HG03175 (cell line): ENCODE results near the gene ANKMY1.

Experiments
- ATAC-seq: cut with Tn5 transposase; IDR thresholded peaks from one replicate; pipeline ENCODE4 v1.9.1; 2021; ENCODE audit warnings: mild to moderate bottlenecking, moderate library complexity; ENCODE audit not compliant: unreplicated experiment

ANKMY1 gene

GRCh38 chr2:240579771-240580614 lies 22.2 kb upstream of the ANKMY1 start:
- ATAC-seq, result no peak

GRCh38 chr2:240579071-240579762 lies 21.4 kb upstream of the ANKMY1 start:
- ATAC-seq, result no peak

GRCh38 chr2:240578488-240578887 lies 20.7 kb upstream of the ANKMY1 start:
- ATAC-seq, result no peak

DNA sequence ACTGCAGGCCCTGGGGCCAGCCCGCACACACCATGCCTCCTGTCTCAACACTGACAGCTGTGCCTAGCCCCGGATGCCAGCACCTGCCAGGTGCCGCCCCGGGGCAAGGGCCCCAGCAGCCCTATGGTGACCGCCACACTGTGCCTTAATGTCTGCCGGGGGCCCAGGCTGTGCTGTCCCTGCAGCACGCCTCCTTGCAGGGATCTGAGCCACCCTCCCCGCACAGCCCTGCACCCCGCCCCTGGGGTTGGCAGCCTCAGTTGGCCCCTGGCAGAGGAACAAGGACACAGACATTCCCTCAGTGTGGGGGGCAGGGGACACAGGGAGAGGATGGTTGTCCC lies 20.3 kb upstream of the ANKMY1 start:
- ATAC-seq, result no peak

DNA sequence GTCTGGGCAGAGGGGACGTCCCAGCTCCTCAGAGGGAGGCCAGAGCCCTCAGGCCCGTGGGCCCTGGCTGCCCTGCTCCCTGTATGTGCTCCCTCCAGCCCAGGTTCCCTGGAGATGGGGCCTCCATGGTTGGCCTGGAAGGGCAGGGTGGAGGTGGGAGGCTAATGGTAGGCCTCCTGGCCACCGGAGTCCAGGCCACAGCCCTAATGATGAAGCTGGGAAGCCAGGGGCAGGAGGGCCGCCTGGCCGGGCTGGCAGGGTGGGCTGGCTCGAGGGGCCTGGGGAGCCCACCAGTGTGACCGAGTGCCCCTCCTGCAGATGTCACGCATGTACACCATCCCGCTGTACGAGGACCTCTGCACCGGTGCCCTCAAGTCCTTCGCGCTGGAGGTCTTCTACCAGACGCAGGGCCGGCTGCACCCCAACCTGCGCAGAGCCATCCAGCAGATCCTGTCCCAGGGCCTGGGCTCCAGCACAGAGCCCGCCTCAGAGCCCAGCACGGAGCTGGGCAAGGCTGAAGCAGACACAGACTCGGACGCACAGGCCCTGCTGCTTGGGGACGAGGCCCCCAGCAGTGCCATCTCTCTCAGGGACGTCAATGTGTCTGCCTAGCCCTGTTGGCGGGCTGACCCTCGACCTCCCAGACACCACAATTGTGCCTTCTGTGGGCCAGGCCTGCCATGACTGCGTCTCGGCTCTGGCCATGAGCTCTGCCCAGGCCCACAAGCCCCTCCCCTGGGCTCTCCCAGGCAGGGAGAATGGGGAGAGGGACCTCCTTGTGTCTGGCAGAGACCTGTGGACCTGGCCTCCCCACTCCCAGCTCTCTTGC lies 19.7 kb upstream of the ANKMY1 start:
- no peak for ATAC-seq

- ATAC-seq, result no peak
Observed at GRCh38 chr2:240576436-240577205, 18.8 kb upstream of the ANKMY1 start.

DNA sequence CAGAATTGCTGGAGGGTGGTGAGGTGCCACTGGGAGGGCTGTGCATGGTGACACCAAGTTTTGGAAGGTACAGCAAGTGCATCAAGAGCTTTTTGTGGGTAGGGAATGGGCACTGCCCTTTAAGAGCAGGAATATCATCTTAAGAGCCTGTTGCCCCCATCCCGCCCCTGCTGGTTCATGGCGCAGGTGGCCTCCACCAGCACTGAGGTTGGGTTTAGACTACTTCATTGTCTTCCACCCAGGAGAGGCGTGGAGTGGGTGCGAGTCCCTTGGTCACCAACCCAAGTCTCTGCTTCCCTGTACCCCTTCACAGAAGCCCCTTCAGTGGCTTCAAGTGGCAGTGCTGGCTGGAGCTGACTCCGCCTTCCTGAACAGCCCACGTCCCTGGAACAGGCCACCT lies 18.2 kb upstream of the ANKMY1 start:
- ATAC-seq, result no peak

GRCh38 chr2:240575101-240575965 lies 17.5 kb upstream of the ANKMY1 start:
- no peak for ATAC-seq

GRCh38 chr2:240574386-240575100 lies 16.8 kb upstream of the ANKMY1 start:
- no peak for ATAC-seq

DNA sequence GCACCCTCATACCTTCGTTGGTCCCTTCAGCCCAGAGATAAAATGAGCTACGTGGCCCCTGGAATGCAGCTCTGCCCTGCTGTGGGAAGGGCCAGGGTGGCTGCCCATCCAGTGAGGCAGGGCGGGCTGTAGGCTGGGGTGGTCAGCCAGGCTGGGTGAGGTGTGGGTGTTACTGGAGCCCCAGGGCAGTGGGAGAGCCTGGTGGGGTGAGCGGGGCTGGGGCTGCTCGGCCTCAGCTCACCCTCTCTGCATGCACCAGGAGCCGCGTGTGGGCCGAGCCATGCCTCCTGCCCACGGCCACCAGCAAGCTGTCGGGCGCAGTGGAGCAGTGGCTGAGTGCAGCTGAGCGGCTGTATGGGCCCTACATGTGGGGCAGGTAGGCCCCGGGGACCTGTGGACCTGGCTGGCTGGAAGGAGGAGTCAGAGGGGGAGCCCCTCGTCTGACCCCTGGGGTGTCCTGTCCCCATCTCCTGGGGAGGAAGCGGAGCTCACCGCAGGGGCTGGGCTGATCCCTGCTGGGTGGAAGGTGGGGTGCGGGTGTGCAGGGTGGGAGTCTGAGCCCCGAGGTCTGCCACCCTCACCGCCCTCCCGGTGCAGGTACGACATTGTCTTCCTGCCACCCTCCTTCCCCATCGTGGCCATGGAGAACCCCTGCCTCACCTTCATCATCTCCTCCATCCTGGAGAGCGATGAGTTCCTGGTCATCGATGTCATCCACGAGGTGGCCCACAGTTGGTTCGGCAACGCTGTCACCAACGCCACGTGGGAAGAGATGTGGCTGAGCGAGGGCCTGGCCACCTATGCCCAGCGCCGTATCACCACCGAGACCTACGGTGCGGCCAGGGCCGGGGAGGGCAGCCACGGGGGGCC lies 16.0 kb upstream of the ANKMY1 start:
- no peak for ATAC-seq

GRCh38 chr2:240573071-240573515 lies 15.3 kb upstream of the ANKMY1 start:
- no peak for ATAC-seq

DNA sequence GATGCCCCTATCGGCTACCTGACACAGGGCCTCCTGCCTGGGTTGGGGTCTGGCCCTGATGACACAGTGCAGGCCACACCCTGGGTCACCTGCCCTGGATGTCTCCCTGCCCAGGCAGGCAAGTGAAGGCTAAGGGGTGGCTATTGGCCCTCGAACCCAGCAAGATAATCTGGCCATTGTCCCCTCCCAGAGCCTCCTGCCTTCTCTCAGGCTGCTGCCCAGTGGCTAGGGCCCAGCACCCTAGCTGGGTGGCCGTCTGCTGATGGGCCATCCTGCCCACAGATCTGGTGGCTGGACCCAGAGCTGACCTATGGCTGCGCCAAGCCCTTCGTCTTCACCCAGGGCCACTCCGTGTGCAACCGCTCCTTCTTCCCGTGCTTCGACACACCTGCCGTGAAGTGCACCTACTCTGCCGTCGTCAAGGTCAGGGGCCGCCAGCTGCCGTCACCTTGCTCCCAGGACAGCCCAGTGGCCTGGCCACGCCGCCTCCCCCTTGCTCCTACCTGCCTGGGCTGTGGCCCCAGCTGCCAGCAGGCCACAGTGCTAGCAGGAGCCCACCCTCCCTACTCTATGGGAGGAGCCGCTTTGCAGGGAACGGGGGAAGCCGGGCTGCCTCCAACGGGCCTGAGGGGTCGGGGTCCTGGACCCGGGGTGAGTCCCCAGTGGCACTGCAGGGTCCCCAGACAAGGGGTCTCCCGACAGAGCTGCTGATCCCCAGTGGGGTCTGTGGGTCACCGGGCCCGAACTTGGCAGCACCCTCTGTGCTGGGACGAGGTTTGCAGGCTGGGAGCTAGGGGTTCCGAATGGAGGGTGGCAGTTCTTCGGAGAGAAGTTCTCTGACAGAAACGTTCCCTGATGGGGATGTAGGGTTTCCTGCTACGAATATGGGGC lies 14.6 kb upstream of the ANKMY1 start:
- no peak for ATAC-seq

DNA sequence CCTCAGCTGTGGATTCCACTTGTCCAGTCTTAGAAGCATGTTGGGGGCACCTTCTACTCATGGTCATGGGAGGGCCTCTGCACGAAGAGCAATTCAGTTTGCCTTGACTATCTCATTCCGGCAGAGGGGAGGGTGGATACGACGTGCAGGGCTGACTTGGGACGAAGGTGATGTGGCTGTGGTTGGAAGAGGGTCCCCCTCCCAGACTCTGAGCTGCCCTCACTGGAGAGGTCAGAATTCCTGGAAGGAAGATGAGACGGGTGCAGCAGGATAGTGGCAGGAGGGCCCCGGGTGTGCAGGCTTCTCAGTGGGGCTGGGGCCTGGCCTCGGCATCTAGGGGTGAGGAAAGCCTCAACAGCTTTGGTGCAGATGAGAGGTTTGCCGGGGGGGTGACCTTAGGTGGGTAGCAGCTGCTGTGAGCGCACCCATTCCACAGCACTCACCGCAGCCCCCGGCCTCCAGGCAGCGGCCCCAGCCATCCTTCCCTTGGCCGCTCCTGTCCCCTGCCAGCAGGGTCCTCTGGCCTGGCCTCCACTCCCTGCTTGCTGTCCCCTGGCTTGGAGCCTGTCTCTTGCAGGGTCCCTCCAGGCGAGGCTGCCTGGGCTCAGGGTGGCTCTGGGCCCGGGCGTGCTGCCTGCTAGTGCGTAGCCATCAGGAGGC lies 13.7 kb upstream of the ANKMY1 start:
- no peak for ATAC-seq

GRCh38 chr2:240570531-240571313 lies 12.9 kb upstream of the ANKMY1 start:
- no peak for ATAC-seq

- ATAC-seq, result no peak
Observed at GRCh38 chr2:240569998-240570530, 12.3 kb upstream of the ANKMY1 start.
